SU-DHL-6 (cell line): ENCODE measurements around the gene SEMA5A.

Experiments
- H2AFZ ChIP-seq: fragments of 200-600 bp; sonication (generic); 2 replicates; pipeline ENCODE4 v1.6.1; 2014; ENCODE audit warnings: low read depth, mild to moderate bottlenecking, moderate library complexity, mixed read lengths, antibody characterized with exemption, low read length; ENCODE audit not compliant: severe bottlenecking
- H3F3A ChIP-seq: fragments of 200-600 bp; shearing (Covaris generic); 2 replicates; pipeline ENCODE4 v1.6.0; 2016; ENCODE audit warnings: antibody characterized with exemption, mild to moderate bottlenecking; ENCODE audit not compliant: insufficient read depth
- H3K27ac ChIP-seq: fragments of 200-600 bp; sonication (generic); 2 replicates; pipeline ENCODE4 v1.5.1; 2016; ENCODE audit warnings: low read depth, mild to moderate bottlenecking, low read length, moderate library complexity, mixed read lengths
- H3K27me3 ChIP-seq: fragments of 200-600 bp; sonication (generic), shearing (Covaris generic); 2 replicates; pipeline ENCODE4 v1.6.0; 2014; ENCODE audit warnings: mild to moderate bottlenecking, low read length
- H3K36me3 ChIP-seq: fragments of 200-600 bp; sonication (generic); 2 replicates; pipeline ENCODE4 v1.6.1; 2014; ENCODE audit warnings: mild to moderate bottlenecking, low read length, mixed read lengths
- H3K4me2 ChIP-seq: fragments of 300-600, 200-600 bp; shearing (Covaris generic), sonication (generic); 2 replicates; pipeline ENCODE4 v1.6.0; 2014; ENCODE audit warnings: low read length, low read depth, mild to moderate bottlenecking; ENCODE audit not compliant: poor library complexity, severe bottlenecking
- H3K4me3 ChIP-seq: fragments of 200-600 bp; sonication (generic); 2 replicates; pipeline ENCODE4 v1.5.1; 2014; ENCODE audit warnings: antibody characterized with exemption, low read length, mild to moderate bottlenecking, mixed read lengths; ENCODE audit not compliant: insufficient read depth, poor library complexity, severe bottlenecking
- H3K79me2 ChIP-seq: fragments of 200-600 bp; sonication (generic); 2 replicates; pipeline ENCODE4 v1.6.1; 2014; ENCODE audit warnings: mild to moderate bottlenecking, low read length, moderate library complexity; ENCODE audit not compliant: insufficient read depth
- H3K9ac ChIP-seq: fragments of 200-600 bp; sonication (generic); 2 replicates; pipeline ENCODE4 v1.7.0; 2014; ENCODE audit warnings: mild to moderate bottlenecking, low read length
- H3K9me2 ChIP-seq: fragments of 200-600 bp; sonication (generic); replicated peaks from 2 replicates; pipeline ENCODE4 v1.6.1; 2014; ENCODE audit warnings: low read length; ENCODE audit not compliant: insufficient read depth
- H3K9me3 ChIP-seq: fragments of 200-600 bp; sonication (generic); 2 replicates; pipeline ENCODE4 v1.6.1; 2014; ENCODE audit warnings: low read length, mixed read lengths; ENCODE audit not compliant: insufficient read depth
- H4K20me1 ChIP-seq: fragments of 200-600 bp; sonication (generic); 2 replicates; pipeline ENCODE4 v1.6.1; 2014; ENCODE audit warnings: low read depth, mild to moderate bottlenecking, antibody characterized with exemption, low read length, moderate library complexity, mixed read lengths
- EZH2phosphoT487 ChIP-seq: fragments of 200-600 bp; sonication (generic), shearing (Covaris generic); conservative IDR thresholded peaks from 2 replicates; pipeline ENCODE4 v1.6.1; 2018; ENCODE audit warnings: mild to moderate bottlenecking, antibody characterized with exemption, low read length, moderate library complexity, mixed read lengths
- TF ChIP-seq, protein P1 (sequence below): fragments of 200-600 bp; sonication (generic); IDR thresholded peaks from one replicate; pipeline ENCODE4 v1.5.1; 2017; ENCODE audit warnings: antibody characterized with exemption, mild to moderate bottlenecking, low read length, moderate library complexity; ENCODE audit not compliant: insufficient read depth, poor library complexity, severe bottlenecking

The SEMA5A gene

DNA sequence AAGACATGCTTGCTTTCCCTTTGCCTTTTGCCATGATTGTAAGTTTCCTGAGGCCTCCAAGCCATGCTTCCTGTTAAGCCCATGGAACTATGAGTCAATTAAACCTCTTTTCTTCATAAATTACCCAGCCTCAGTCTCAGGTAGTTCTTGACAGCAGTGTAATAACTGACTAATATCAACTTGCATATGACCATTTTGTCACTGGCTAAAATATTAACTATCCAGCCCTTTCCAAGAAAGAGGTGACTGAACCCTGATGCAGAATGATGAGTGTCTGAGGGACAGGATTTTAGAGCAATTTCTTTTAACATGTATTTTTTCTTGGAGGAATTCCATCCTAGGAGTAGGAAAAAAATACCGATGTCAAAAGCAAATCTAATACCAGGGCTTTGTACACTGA is 266.1 kb downstream of the SEMA5A start:
- TF ChIP-seq, protein P1, sequence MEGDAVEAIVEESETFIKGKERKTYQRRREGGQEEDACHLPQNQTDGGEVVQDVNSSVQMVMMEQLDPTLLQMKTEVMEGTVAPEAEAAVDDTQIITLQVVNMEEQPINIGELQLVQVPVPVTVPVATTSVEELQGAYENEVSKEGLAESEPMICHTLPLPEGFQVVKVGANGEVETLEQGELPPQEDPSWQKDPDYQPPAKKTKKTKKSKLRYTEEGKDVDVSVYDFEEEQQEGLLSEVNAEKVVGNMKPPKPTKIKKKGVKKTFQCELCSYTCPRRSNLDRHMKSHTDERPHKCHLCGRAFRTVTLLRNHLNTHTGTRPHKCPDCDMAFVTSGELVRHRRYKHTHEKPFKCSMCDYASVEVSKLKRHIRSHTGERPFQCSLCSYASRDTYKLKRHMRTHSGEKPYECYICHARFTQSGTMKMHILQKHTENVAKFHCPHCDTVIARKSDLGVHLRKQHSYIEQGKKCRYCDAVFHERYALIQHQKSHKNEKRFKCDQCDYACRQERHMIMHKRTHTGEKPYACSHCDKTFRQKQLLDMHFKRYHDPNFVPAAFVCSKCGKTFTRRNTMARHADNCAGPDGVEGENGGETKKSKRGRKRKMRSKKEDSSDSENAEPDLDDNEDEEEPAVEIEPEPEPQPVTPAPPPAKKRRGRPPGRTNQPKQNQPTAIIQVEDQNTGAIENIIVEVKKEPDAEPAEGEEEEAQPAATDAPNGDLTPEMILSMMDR = no peak
- no peak for TF ChIP-seq EZH2phosphoT487
- Histone ChIP-seq H3K36me3 (no peaks in the 10 kb centered on the region), H3K27me3 (no peaks in the 10 kb centered on the region), H3K4me2 (no peak overlapping the region), H3K9me2 (no peaks in the 10 kb centered on the region), H4K20me1 (no peaks in the 10 kb centered on the region), H3K9me3 (no peaks in the 10 kb centered on the region), H3K79me2 (no peaks in the 10 kb centered on the region), H2AFZ (no peak overlapping the region), H3K9ac (no peak overlapping the region), H3K27ac (no peak overlapping the region), H3F3A (no peaks in the 10 kb centered on the region), H3K4me3 (no peak overlapping the region)

DNA sequence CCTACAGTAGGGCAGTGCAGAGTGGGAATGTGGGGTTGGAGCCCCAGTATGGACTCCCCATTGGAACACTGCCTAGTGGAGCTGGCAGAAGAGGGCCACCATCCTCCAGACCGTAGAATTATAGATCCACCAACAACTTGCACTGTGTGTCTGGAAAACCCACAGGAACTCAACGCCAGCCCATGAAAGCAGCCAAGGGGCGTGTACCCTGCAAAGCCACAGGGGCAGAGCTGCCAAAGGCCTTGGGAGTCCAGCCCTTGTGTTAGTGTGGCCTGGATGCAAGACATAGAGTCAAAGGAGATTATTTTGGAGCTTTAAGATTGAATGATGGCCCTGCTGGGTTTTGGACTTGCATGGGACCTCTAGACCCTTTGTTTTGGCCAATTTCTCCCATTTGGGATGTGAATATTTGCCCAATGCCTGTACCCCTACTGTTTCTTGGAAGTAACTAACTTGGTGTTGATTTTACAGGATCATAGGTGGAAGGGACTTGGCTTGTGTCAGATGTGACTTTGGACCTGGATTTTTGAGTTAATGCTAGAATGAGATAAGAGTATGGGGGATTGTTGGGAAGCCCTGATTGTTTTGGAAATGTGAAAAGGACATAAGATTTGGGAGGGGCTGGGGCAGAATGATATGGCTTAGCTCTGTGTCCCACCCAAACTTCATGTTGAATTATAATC is 266.8 kb downstream of the SEMA5A start:
- Histone ChIP-seq H4K20me1 (no peaks in the 10 kb centered on the region), H3K27ac (no peak overlapping the region), H2AFZ (no peak overlapping the region), H3F3A (no peaks in the 10 kb centered on the region), H3K4me2 (no peak overlapping the region), H3K9me2 (no peaks in the 10 kb centered on the region), H3K9ac (no peak overlapping the region), H3K4me3 (no peak overlapping the region), H3K79me2 (no peaks in the 10 kb centered on the region), H3K27me3 (no peaks in the 10 kb centered on the region), H3K9me3 (no peaks in the 10 kb centered on the region), H3K36me3 (no peaks in the 10 kb centered on the region)
- TF ChIP-seq, protein P1 = no peak
- no peak for TF ChIP-seq EZH2phosphoT487

DNA sequence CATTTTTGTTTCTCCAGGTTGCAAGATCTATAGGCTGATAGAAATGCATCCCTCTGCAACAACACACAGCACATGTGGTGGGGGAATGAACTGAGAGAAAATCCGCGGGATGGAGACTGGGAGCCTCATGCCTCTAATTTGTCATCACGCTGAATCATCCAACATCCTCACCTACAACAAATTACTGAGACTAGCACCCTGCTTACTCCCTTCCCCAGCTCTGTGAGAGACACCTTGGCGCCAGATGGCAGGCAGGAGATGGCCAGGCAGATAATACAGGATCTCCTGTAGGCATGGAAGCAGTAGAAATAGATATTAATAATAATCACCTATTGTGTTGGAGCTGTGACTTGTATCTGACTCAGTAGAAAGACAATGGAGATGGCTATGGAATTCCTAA is 276.9 kb downstream of the SEMA5A start:
- no peaks in the 10 kb centered on the region for H3K79me2 ChIP-seq
- H3K27ac ChIP-seq = no peak overlapping the region
- H3K9ac ChIP-seq = no peak overlapping the region
- H3K27me3 ChIP-seq = no peaks in the 10 kb centered on the region
- H3K4me3 ChIP-seq = no peak overlapping the region
- H3K4me2 ChIP-seq = no peak overlapping the region
- no peaks in the 10 kb centered on the region for H3K9me2 ChIP-seq
- no peak overlapping the region for H2AFZ ChIP-seq
- H4K20me1 ChIP-seq = no peaks in the 10 kb centered on the region
- no peaks in the 10 kb centered on the region for H3F3A ChIP-seq
- H3K36me3 ChIP-seq = no peaks in the 10 kb centered on the region
- TF ChIP-seq, protein P1 = no peak
- no peak for TF ChIP-seq EZH2phosphoT487
- no peaks in the 10 kb centered on the region for H3K9me3 ChIP-seq
